ENCODE data around the gene UBE2D4. TPM values are rescaled to one million over a fixed set of nuclear protein-coding genes. Genes with fewer than 3 reads are reported as not detected.
"Not testable (repeated sequence)": the region's sequence is repeated elsewhere in the genome, so short reads cannot be mapped to it uniquely, and the experiment has no call there.

The UBE2D4 gene
- total and polyA plus RNA-seq, 2 donors (not counting 1 experiment from before 2014, with no cell fraction given) = 5.8 to 9.4 TPM

- H3K9ac ChIP-seq (ENCODE audit: low read length); H3K4me2 ChIP-seq (replicated peaks; ENCODE audit: low read depth, low read length, poor library complexity, severe bottlenecking); POLR2A ChIA-PET; H3K9me3 Mint-ChIP-seq (ENCODE audit: insufficient read depth); H3K9me3 ChIP-seq (ENCODE audit: control extremely low read depth in 1 of 3, control insufficient read depth in 2 of 3, insufficient read depth in 1 of 3, low read length in 2 of 3); H3K4me1 ChIP-seq (ENCODE audit: control insufficient read depth in 2 of 2, insufficient read depth in 2 of 2, low read length in 2 of 2); H3K27me3 Mint-ChIP-seq; H3K27ac ChIP-seq (ENCODE audit: low read length in 2 of 2); H3K4me1 Mint-ChIP-seq; H3K27me3 ChIP-seq (replicated peaks in 1 of 4; ENCODE audit: control extremely low read depth in 1 of 4, control insufficient read depth in 3 of 4, insufficient read depth in 4 of 4, low read length in 3 of 4); CTCF ChIA-PET; H3K36me3 ChIP-seq (replicated peaks in 1 of 2; ENCODE audit: control extremely low read depth in 1 of 2, control insufficient read depth in 1 of 2, extremely low read depth in 1 of 2, insufficient read depth in 2 of 2, low read length in 1 of 2); H4K20me1 ChIP-seq (ENCODE audit: control insufficient read depth, insufficient read depth, low read length, poor library complexity, severe bottlenecking); H3K79me2 ChIP-seq (ENCODE audit: control insufficient read depth, insufficient read depth, low read length): not testable (repeated sequence)
- TF ChIP-seq, protein P1, sequence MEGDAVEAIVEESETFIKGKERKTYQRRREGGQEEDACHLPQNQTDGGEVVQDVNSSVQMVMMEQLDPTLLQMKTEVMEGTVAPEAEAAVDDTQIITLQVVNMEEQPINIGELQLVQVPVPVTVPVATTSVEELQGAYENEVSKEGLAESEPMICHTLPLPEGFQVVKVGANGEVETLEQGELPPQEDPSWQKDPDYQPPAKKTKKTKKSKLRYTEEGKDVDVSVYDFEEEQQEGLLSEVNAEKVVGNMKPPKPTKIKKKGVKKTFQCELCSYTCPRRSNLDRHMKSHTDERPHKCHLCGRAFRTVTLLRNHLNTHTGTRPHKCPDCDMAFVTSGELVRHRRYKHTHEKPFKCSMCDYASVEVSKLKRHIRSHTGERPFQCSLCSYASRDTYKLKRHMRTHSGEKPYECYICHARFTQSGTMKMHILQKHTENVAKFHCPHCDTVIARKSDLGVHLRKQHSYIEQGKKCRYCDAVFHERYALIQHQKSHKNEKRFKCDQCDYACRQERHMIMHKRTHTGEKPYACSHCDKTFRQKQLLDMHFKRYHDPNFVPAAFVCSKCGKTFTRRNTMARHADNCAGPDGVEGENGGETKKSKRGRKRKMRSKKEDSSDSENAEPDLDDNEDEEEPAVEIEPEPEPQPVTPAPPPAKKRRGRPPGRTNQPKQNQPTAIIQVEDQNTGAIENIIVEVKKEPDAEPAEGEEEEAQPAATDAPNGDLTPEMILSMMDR (IDR thresholded peaks at IDR 0.05) = peak; percentile 75
- WGBS (ENCODE audit: insufficient coverage) = 41% methylated on average over 11 of the region's 33 CpGs
- Histone ChIP-seq H3K4me3 (ENCODE audit: control extremely low read depth in 1 of 5, extremely low read depth in 1 of 5, insufficient read depth in 1 of 5, low read depth in 2 of 5, low read length in 4 of 5) (peak overlapping the region in 2 of 5 experiments; percentile 3 to 6), H2AFZ (ENCODE audit: insufficient read depth, low read depth, low read length, poor library complexity, severe bottlenecking) (peak overlapping the region; percentile 22)
- DNase-seq (peak; percentile 86), ATAC-seq (ENCODE audit: low read depth) (peak; percentile 93)
- H3K27ac Mint-ChIP-seq = peak overlapping the region; percentile 81
- peak overlapping the region; percentile 81 for H3K4me3 Mint-ChIP-seq
- intact Hi-C loops (cut with micrococcal nuclease) = loop anchor here (10.0 kb wide), 1 partner anchor 509 kb away; the partner anchor contains the start of gene NUDCD3
Measured at GRCh38 chr7:43985904-43986864, 59.9 kb downstream of the UBE2D4 start.

GRCh38 chr7:43987476-43987875 is 61.2 kb downstream of the UBE2D4 start:
- H3K27ac Mint-ChIP-seq; H3K4me2 ChIP-seq (replicated peaks; ENCODE audit: low read depth, low read length, poor library complexity, severe bottlenecking); POLR2A ChIA-PET; H3K36me3 ChIP-seq (replicated peaks in 1 of 2; ENCODE audit: control extremely low read depth in 1 of 2, control insufficient read depth in 1 of 2, extremely low read depth in 1 of 2, insufficient read depth in 2 of 2, low read length in 1 of 2); H3K9me3 ChIP-seq (ENCODE audit: control extremely low read depth in 1 of 3, control insufficient read depth in 2 of 3, insufficient read depth in 1 of 3, low read length in 2 of 3); H3K27ac ChIP-seq (ENCODE audit: low read length in 2 of 2); DNase-seq; H3K9me3 Mint-ChIP-seq (ENCODE audit: insufficient read depth); H3K79me2 ChIP-seq (ENCODE audit: control insufficient read depth, insufficient read depth, low read length); H3K4me3 Mint-ChIP-seq; H2AFZ ChIP-seq (ENCODE audit: insufficient read depth, low read depth, low read length, poor library complexity, severe bottlenecking); H3K4me1 ChIP-seq (ENCODE audit: control insufficient read depth in 2 of 2, insufficient read depth in 2 of 2, low read length in 2 of 2); H3K4me1 Mint-ChIP-seq; ATAC-seq (ENCODE audit: low read depth); H3K27me3 Mint-ChIP-seq; H3K27me3 ChIP-seq (replicated peaks in 1 of 4; ENCODE audit: control extremely low read depth in 1 of 4, control insufficient read depth in 3 of 4, insufficient read depth in 4 of 4, low read length in 3 of 4); H4K20me1 ChIP-seq (ENCODE audit: control insufficient read depth, insufficient read depth, low read length, poor library complexity, severe bottlenecking); H3K4me3 ChIP-seq (ENCODE audit: control extremely low read depth in 1 of 5, extremely low read depth in 1 of 5, insufficient read depth in 1 of 5, low read depth in 2 of 5, low read length in 4 of 5); H3K9ac ChIP-seq (ENCODE audit: low read length): not testable (repeated sequence)
- CTCF ChIA-PET = interaction anchor here (0.6 kb wide), 1 partner anchor 1054 kb away, joined by 3 read pairs; no protein-coding TSS in a partner anchor
- no CpG with 5 or more reads among the region's 9 CpGs for WGBS (ENCODE audit: insufficient coverage)
- intact Hi-C loops (cut with micrococcal nuclease) = loop anchor here (10.0 kb wide), 1 partner anchor 507 kb away; the partner anchor contains the start of gene NUDCD3

DNA sequence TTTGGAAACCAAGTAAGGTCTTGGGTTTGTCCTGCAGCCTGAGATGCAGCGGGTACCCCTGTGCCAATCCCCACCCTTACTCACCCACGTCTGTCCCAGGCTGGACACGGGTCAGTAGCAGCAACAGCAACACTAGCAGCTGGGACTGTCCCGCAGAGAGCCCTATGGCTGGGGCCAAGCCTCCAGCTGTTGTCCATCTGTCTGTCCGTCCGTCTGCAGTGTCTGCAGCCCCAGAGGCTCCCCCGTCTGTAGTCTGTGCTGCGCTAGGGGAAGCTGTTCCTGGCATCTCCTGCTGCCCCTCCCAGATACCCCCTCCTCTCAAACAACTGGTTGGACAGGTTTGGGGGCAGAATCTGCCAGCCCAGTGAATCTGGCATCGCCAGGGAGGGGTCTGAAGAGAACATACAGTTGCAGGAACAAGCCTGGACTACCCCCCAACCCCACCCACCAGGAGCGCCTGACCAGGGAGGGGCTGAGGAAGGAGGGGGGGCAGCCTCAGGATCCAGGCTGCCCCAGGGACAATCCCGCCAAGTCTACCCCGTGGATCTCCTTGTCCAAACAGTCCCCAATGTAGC is 63.9 kb downstream of the UBE2D4 start:
- ATAC-seq (ENCODE audit: low read depth); H3K27ac Mint-ChIP-seq; H3K27ac ChIP-seq (ENCODE audit: low read length in 2 of 2); H3K9me3 Mint-ChIP-seq (ENCODE audit: insufficient read depth); CTCF ChIA-PET; H3K4me3 ChIP-seq (ENCODE audit: control extremely low read depth in 1 of 5, extremely low read depth in 1 of 5, insufficient read depth in 1 of 5, low read depth in 2 of 5, low read length in 4 of 5); H3K4me3 Mint-ChIP-seq; H2AFZ ChIP-seq (ENCODE audit: insufficient read depth, low read depth, low read length, poor library complexity, severe bottlenecking); intact Hi-C loops (cut with micrococcal nuclease); DNase-seq; H3K4me2 ChIP-seq (replicated peaks; ENCODE audit: low read depth, low read length, poor library complexity, severe bottlenecking); H3K36me3 ChIP-seq (replicated peaks in 1 of 2; ENCODE audit: control extremely low read depth in 1 of 2, control insufficient read depth in 1 of 2, extremely low read depth in 1 of 2, insufficient read depth in 2 of 2, low read length in 1 of 2); POLR2A ChIA-PET; H3K9me3 ChIP-seq (ENCODE audit: control extremely low read depth in 1 of 3, control insufficient read depth in 2 of 3, insufficient read depth in 1 of 3, low read length in 2 of 3); H3K27me3 Mint-ChIP-seq; H3K9ac ChIP-seq (ENCODE audit: low read length); H3K79me2 ChIP-seq (ENCODE audit: control insufficient read depth, insufficient read depth, low read length); H4K20me1 ChIP-seq (ENCODE audit: control insufficient read depth, insufficient read depth, low read length, poor library complexity, severe bottlenecking); H3K27me3 ChIP-seq (replicated peaks in 1 of 4; ENCODE audit: control extremely low read depth in 1 of 4, control insufficient read depth in 3 of 4, insufficient read depth in 4 of 4, low read length in 3 of 4); H3K4me1 Mint-ChIP-seq: not testable (repeated sequence)
- no CpG with 5 or more reads among the region's 12 CpGs for WGBS (ENCODE audit: insufficient coverage)
- peaks cover 0 to 16% of the 10 kb centered on the region in 2 donors for H3K4me1 ChIP-seq (ENCODE audit: control insufficient read depth in 2 of 2, insufficient read depth in 2 of 2, low read length in 2 of 2)

All from B cell (primary cell).